Measurements from ENCODE around the gene ATG16L1.

The ATG16L1 gene

DNA sequence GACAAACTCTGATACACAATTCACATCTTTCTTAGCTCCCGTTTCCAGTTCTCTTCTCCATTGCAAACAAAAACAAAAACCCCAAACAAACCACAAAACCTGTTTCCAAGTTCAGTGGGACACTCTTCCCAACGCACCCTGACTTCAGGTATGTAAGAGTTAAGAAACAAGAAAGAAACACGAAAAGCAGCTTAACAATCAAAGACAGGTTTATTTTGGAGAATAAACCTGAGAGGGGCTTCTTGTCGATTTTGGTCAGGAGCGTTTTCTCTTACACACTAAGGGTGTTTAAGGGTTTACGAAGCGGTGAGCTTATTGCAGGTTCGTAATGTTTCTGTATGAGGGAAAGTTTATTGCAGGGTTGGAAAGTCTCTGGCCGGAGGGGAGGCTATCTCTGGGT lies 905 bp upstream of the ATG16L1 start:
- Histone ChIP-seq H2BK12ac (ENCODE audit: low read length) (no peak overlapping the region), H3K9ac (ENCODE audit: low read depth, low read length, poor library complexity) (no peak overlapping the region)

DNA sequence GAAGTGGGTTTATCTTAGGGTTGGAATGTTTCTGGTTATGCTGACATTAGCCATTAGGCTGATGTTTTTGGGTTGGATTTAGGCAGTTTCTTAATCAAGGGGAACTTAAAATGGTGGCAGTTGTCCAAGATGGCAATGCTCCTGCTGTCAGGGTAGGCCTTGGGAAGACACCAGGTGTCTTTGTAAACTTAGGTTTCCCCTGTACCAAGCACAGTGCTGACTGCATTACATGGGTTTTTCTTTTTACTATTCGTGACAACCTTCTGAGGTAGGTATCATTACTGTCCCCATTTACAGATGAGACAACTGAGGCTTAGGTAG lies 528 bp upstream of the ATG16L1 start:
- Histone ChIP-seq H3K4me3 (ENCODE audit: low read length in 2 of 2) (peak overlapping the region in 1 of 2 donors; percentile 95), H3K27ac (replicated peaks; ENCODE audit: low read length) (no peak overlapping the region)

More for the DNA sequence above, 905 bp upstream of the ATG16L1 start:
- no peak overlapping the region for H2BK15ac ChIP-seq (ENCODE audit: low read length)
- peaks cover 10 to 11% of the 10 kb centered on the region in 2 donors for H3K9me3 ChIP-seq (replicated peaks in 1 of 2; ENCODE audit: control insufficient read depth in 2 of 2, insufficient read depth in 1 of 2, low read depth in 1 of 2, low read length in 2 of 2)
- H3K4me1 ChIP-seq (ENCODE audit: control insufficient read depth in 2 of 2, insufficient read depth in 1 of 2, low read depth in 1 of 2, low read length in 2 of 2): peaks cover 1 to 5% of the 10 kb centered on the region in 2 donors
- no peak overlapping the region for H3K4me2 ChIP-seq (ENCODE audit: insufficient read depth, low read length, poor library complexity, severe bottlenecking)
- no peak overlapping the region for H3K23ac ChIP-seq (ENCODE audit: low read depth, low read length, poor library complexity)
- H2BK5ac ChIP-seq (ENCODE audit: low read length): no peak overlapping the region
- no peak for DNase-seq (ENCODE audit: low spot score)
- H3K4ac ChIP-seq (ENCODE audit: low read length): no peak overlapping the region
- H2BK120ac ChIP-seq (ENCODE audit: low read depth, low read length): no peak overlapping the region
- H3K14ac ChIP-seq (ENCODE audit: low read length): no peak overlapping the region
- no CpG with 5 or more reads among the region's 9 CpGs for WGBS, 2 donors (ENCODE audit: extremely low coverage in 2 of 2, insufficient read length in 2 of 2, insufficient replicate concordance in 1 of 2)
- peaks cover 0 to 10% of the 10 kb centered on the region in 2 donors for H3K36me3 ChIP-seq (replicated peaks in 1 of 2; ENCODE audit: control insufficient read depth in 2 of 2, insufficient read depth in 2 of 2, low read length in 2 of 2)
- no peak overlapping the region for H3K27ac ChIP-seq (replicated peaks; ENCODE audit: low read length)
- peak overlapping the region; percentile 86 for H2AFZ ChIP-seq (ENCODE audit: low read length)
- H3K4me3 ChIP-seq (ENCODE audit: low read length in 2 of 2): no peak overlapping the region
- no peak overlapping the region for H2AK5ac ChIP-seq (ENCODE audit: low read depth, low read length)
- H4K91ac ChIP-seq (ENCODE audit: low read depth, low read length, poor library complexity): no peak overlapping the region
- no peak overlapping the region for H4K8ac ChIP-seq (ENCODE audit: low read depth, low read length)
- no peaks in the 10 kb centered on the region for H3K79me1 ChIP-seq (ENCODE audit: low read depth, low read length)
- H3K27me3 ChIP-seq (ENCODE audit: control insufficient read depth in 3 of 3, insufficient read depth in 3 of 3, low read depth in 1 of 3, low read length in 3 of 3): no peaks in the 10 kb centered on the region
- no peak overlapping the region for H3K18ac ChIP-seq (ENCODE audit: low read length)

DNA sequence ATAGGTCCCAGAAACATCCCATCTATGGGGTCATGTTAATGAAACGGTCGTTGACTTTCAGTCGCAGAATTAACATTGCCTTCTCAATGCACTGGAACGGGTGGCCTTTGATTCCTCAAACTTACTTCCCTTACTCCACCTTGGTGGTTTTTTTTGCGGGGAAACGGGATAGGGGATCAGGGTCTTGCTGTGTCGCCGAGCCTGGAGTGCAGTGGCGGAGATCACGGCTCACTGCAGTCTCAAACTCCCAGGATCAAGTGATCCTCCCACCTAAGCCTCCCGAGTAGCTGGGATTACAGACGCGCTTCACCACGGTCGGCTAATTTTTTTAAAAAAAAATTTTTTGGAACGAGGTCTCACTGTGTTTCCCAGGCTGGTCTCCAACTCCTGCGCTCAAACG lies 754 bp downstream of the ATG16L1 start:
- Histone ChIP-seq H2BK12ac (ENCODE audit: low read length) (no peak overlapping the region), H2AFZ (ENCODE audit: low read length) (peak overlapping the region; percentile 86), H4K91ac (ENCODE audit: low read depth, low read length, poor library complexity) (no peak overlapping the region), H3K4me3 (ENCODE audit: low read length in 2 of 2) (peak overlapping the region; percentile 95 to 100), H4K8ac (ENCODE audit: low read depth, low read length) (no peak overlapping the region), H3K9me3 (replicated peaks in 1 of 2; ENCODE audit: control insufficient read depth in 2 of 2, insufficient read depth in 1 of 2, low read depth in 1 of 2, low read length in 2 of 2) (peaks cover 10 to 11% of the 10 kb centered on the region in 2 donors), H3K4me2 (ENCODE audit: insufficient read depth, low read length, poor library complexity, severe bottlenecking) (peak overlapping the region; percentile 74), H3K9ac (ENCODE audit: low read depth, low read length, poor library complexity) (no peak overlapping the region), H2BK5ac (ENCODE audit: low read length) (no peak overlapping the region), H3K27ac (replicated peaks; ENCODE audit: low read length) (no peak overlapping the region), H3K14ac (ENCODE audit: low read length) (no peak overlapping the region), H3K79me1 (ENCODE audit: low read depth, low read length) (peaks cover 1% of the 10 kb centered on the region), H2BK15ac (ENCODE audit: low read length) (no peak overlapping the region), H3K36me3 (replicated peaks in 1 of 2; ENCODE audit: control insufficient read depth in 2 of 2, insufficient read depth in 2 of 2, low read length in 2 of 2) (peaks cover 0 to 26% of the 10 kb centered on the region in 2 donors), H3K23ac (ENCODE audit: low read depth, low read length, poor library complexity) (no peak overlapping the region), H2BK120ac (ENCODE audit: low read depth, low read length) (no peak overlapping the region), H2AK5ac (ENCODE audit: low read depth, low read length) (no peak overlapping the region), H3K27me3 (ENCODE audit: control insufficient read depth in 3 of 3, insufficient read depth in 3 of 3, low read depth in 1 of 3, low read length in 3 of 3) (no peaks in the 10 kb centered on the region), H3K4me1 (ENCODE audit: control insufficient read depth in 2 of 2, insufficient read depth in 1 of 2, low read depth in 1 of 2, low read length in 2 of 2) (peaks cover 1 to 5% of the 10 kb centered on the region in 2 donors), H3K4ac (ENCODE audit: low read length) (no peak overlapping the region), H3K18ac (ENCODE audit: low read length) (no peak overlapping the region)
- DNase-seq (ENCODE audit: low spot score): no peak
- no CpG with 5 or more reads among the region's 18 CpGs for WGBS, 2 donors (ENCODE audit: extremely low coverage in 2 of 2, insufficient read length in 2 of 2, insufficient replicate concordance in 1 of 2)

More for the DNA sequence above, 528 bp upstream of the ATG16L1 start:
- peaks cover 10 to 11% of the 10 kb centered on the region in 2 donors for H3K9me3 ChIP-seq (replicated peaks in 1 of 2; ENCODE audit: control insufficient read depth in 2 of 2, insufficient read depth in 1 of 2, low read depth in 1 of 2, low read length in 2 of 2)
- H2BK12ac ChIP-seq (ENCODE audit: low read length): no peak overlapping the region
- H3K36me3 ChIP-seq (replicated peaks in 1 of 2; ENCODE audit: control insufficient read depth in 2 of 2, insufficient read depth in 2 of 2, low read length in 2 of 2): peaks cover 0 to 14% of the 10 kb centered on the region in 2 donors
- H2BK15ac ChIP-seq (ENCODE audit: low read length): no peak overlapping the region
- H2AFZ ChIP-seq (ENCODE audit: low read length): peak overlapping the region; percentile 86
- H3K9ac ChIP-seq (ENCODE audit: low read depth, low read length, poor library complexity): no peak overlapping the region
- no peak overlapping the region for H3K18ac ChIP-seq (ENCODE audit: low read length)
- no peak overlapping the region for H4K8ac ChIP-seq (ENCODE audit: low read depth, low read length)
- DNase-seq (ENCODE audit: low spot score): no peak
- no peak overlapping the region for H4K91ac ChIP-seq (ENCODE audit: low read depth, low read length, poor library complexity)
- H3K4me1 ChIP-seq (ENCODE audit: control insufficient read depth in 2 of 2, insufficient read depth in 1 of 2, low read depth in 1 of 2, low read length in 2 of 2): peaks cover 1 to 5% of the 10 kb centered on the region in 2 donors
- H2BK120ac ChIP-seq (ENCODE audit: low read depth, low read length): no peak overlapping the region
- H3K23ac ChIP-seq (ENCODE audit: low read depth, low read length, poor library complexity): no peak overlapping the region
- H2AK5ac ChIP-seq (ENCODE audit: low read depth, low read length): no peak overlapping the region
- no peak overlapping the region for H3K4ac ChIP-seq (ENCODE audit: low read length)
- H3K27me3 ChIP-seq (ENCODE audit: control insufficient read depth in 3 of 3, insufficient read depth in 3 of 3, low read depth in 1 of 3, low read length in 3 of 3): no peaks in the 10 kb centered on the region
- no peaks in the 10 kb centered on the region for H3K79me1 ChIP-seq (ENCODE audit: low read depth, low read length)
- no peak overlapping the region for H3K14ac ChIP-seq (ENCODE audit: low read length)
- H2BK5ac ChIP-seq (ENCODE audit: low read length): no peak overlapping the region
- WGBS, 2 donors (ENCODE audit: extremely low coverage in 2 of 2, insufficient read length in 2 of 2, insufficient replicate concordance in 1 of 2): no CpG with 5 or more reads among the region's 1 CpG
- H3K4me2 ChIP-seq (ENCODE audit: insufficient read depth, low read length, poor library complexity, severe bottlenecking): no peak overlapping the region

DNA sequence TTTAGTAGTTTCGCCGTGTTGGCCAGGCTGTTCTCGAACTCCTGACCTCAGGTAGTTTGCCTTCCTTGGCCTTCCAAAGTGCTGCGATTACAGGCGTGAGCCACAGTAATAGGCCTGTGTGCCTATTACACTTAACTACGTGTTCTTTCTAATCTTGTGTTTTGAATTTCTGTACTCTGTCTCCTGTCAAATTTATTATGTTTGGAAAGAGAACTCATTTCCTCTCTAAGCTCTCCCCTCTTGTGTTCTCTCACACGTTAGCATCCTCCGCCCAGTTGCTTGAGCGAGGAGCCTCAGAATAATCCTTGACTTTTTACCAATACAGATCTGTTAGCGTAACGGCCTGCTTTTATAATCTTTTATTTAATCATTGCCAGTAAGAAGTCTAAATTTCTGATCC lies 3.7 kb downstream of the ATG16L1 start:
- H3K9ac ChIP-seq (ENCODE audit: low read depth, low read length, poor library complexity): no peak overlapping the region

More for the DNA sequence above, 3.7 kb downstream of the ATG16L1 start:
- H3K4ac ChIP-seq (ENCODE audit: low read length): no peak overlapping the region
- H3K4me2 ChIP-seq (ENCODE audit: insufficient read depth, low read length, poor library complexity, severe bottlenecking): no peak overlapping the region
- H3K9me3 ChIP-seq (replicated peaks in 1 of 2; ENCODE audit: control insufficient read depth in 2 of 2, insufficient read depth in 1 of 2, low read depth in 1 of 2, low read length in 2 of 2): peaks cover 5 to 9% of the 10 kb centered on the region in 2 donors
- no peak overlapping the region for H2BK120ac ChIP-seq (ENCODE audit: low read depth, low read length)
- H2AFZ ChIP-seq (ENCODE audit: low read length): no peak overlapping the region
- H3K14ac ChIP-seq (ENCODE audit: low read length): no peak overlapping the region
- no peak overlapping the region for H3K27ac ChIP-seq (replicated peaks; ENCODE audit: low read length)
- peaks cover 1% of the 10 kb centered on the region for H3K79me1 ChIP-seq (ENCODE audit: low read depth, low read length)
- H3K23ac ChIP-seq (ENCODE audit: low read depth, low read length, poor library complexity): no peak overlapping the region
- no peak overlapping the region for H3K18ac ChIP-seq (ENCODE audit: low read length)
- DNase-seq (ENCODE audit: low spot score): no peak
- H2AK5ac ChIP-seq (ENCODE audit: low read depth, low read length): no peak overlapping the region
- no peak overlapping the region for H2BK5ac ChIP-seq (ENCODE audit: low read length)
- peaks cover 1 to 5% of the 10 kb centered on the region in 2 donors for H3K4me1 ChIP-seq (ENCODE audit: control insufficient read depth in 2 of 2, insufficient read depth in 1 of 2, low read depth in 1 of 2, low read length in 2 of 2)
- H3K27me3 ChIP-seq (ENCODE audit: control insufficient read depth in 3 of 3, insufficient read depth in 3 of 3, low read depth in 1 of 3, low read length in 3 of 3): no peaks in the 10 kb centered on the region
- H4K91ac ChIP-seq (ENCODE audit: low read depth, low read length, poor library complexity): no peak overlapping the region
- H3K36me3 ChIP-seq (replicated peaks in 1 of 2; ENCODE audit: control insufficient read depth in 2 of 2, insufficient read depth in 2 of 2, low read length in 2 of 2): peaks cover 7 to 53% of the 10 kb centered on the region in 2 donors
- no peak overlapping the region for H2BK12ac ChIP-seq (ENCODE audit: low read length)
- WGBS, 2 donors (ENCODE audit: extremely low coverage in 2 of 2, insufficient read length in 2 of 2, insufficient replicate concordance in 1 of 2): no CpG with 5 or more reads among the region's 11 CpGs
- H3K4me3 ChIP-seq (ENCODE audit: low read length in 2 of 2): no peak overlapping the region
- H4K8ac ChIP-seq (ENCODE audit: low read depth, low read length): no peak overlapping the region
- no peak overlapping the region for H2BK15ac ChIP-seq (ENCODE audit: low read length)
